GM12864 (cell line): ENCODE results near the gene NIPA2.

Experiments
- DNase-seq: peaks from one replicate; pipeline ENCODE4 v3.0.0-alpha.2; 2011; ENCODE audit warnings: low read depth
- H3K4me3 ChIP-seq: 2 replicates; pipeline ENCODE4 v1.5.1; 2011; ENCODE audit warnings: mild to moderate bottlenecking, low read depth, low read length, control low read depth
- CTCF ChIP-seq: IDR thresholded peaks from 2 replicates; pipeline ENCODE4 v1.5.1; 2011; ENCODE audit warnings: low read depth, mild to moderate bottlenecking, moderate library complexity, low read length, control low read depth, inconsistent platforms; ENCODE audit errors: missing control alignments

NIPA2 gene

GRCh38 chr15:22839046-22839695 is 705 bp downstream of the NIPA2 start:
- no peak for TF ChIP-seq CTCF
- no peak for DNase-seq
- peak overlapping the region; percentile 98 for H3K4me3 ChIP-seq

- no peak for DNase-seq
- no peak overlapping the region for H3K4me3 ChIP-seq
- TF ChIP-seq CTCF, result no peak
Measured at GRCh38 chr15:22844421-22845288, 6.2 kb downstream of the NIPA2 start.

GRCh38 chr15:22845289-22845900 is 6.9 kb downstream of the NIPA2 start:
- H3K4me3 ChIP-seq, result no peak overlapping the region
- no peak for TF ChIP-seq CTCF
- no peak for DNase-seq

GRCh38 chr15:22846073-22846472 is 7.6 kb downstream of the NIPA2 start:
- H3K4me3 ChIP-seq, result no peak overlapping the region
- no peak for TF ChIP-seq CTCF
- DNase-seq, result no peak

- no peak for DNase-seq
- no peak for TF ChIP-seq CTCF
- no peak overlapping the region for H3K4me3 ChIP-seq
Measured at GRCh38 chr15:22850055-22850454, 11.6 kb downstream of the NIPA2 start.

- TF ChIP-seq CTCF, result no peak
- DNase-seq, result no peak
- no peak overlapping the region for H3K4me3 ChIP-seq
Measured at GRCh38 chr15:22851513-22851912, 13.0 kb downstream of the NIPA2 start.
